AG20443 (cell line): ENCODE results near the gene PAFAH1B2.
"Not testable (repeated sequence)": the region's sequence is repeated elsewhere in the genome, so short reads cannot be mapped to it uniquely, and the experiment has no call there.

ENCODE experiments used
- DNase-seq: peaks from one replicate; pipeline ENCODE4 v3.0.0; 2012; ENCODE audit warnings: low spot score, mixed read lengths

Gene PAFAH1B2

GRCh38 chr11:117143871-117144476 is at the start of gene PAFAH1B2:
PAFAH1B2 (plus strand) TSS chr11:117144287; CDS start chr11:117152448, 8,161 bp downstream.
- DNase-seq = peak; percentile 99

DNA sequence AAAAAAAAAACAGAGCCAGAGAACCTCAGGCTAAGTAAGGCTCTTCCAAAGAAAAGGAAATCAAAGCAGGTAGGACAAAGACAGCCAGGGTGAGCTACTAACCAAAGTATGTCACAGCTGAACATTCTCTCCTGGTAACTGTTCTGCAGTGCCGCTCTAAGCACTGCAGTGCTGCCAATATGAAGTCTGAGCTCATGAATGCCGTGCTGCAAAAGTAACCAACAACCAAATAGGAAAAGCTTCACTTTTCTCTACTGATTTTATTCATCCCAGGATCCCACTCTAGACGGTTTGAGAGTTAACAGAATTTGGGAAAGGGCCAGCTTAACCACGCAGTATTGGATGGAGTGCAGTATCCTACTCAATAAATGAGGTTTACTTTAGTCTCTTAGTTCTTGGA is 49.3 kb upstream of the PAFAH1B2 start:
- DNase-seq = peak; percentile 51

DNA sequence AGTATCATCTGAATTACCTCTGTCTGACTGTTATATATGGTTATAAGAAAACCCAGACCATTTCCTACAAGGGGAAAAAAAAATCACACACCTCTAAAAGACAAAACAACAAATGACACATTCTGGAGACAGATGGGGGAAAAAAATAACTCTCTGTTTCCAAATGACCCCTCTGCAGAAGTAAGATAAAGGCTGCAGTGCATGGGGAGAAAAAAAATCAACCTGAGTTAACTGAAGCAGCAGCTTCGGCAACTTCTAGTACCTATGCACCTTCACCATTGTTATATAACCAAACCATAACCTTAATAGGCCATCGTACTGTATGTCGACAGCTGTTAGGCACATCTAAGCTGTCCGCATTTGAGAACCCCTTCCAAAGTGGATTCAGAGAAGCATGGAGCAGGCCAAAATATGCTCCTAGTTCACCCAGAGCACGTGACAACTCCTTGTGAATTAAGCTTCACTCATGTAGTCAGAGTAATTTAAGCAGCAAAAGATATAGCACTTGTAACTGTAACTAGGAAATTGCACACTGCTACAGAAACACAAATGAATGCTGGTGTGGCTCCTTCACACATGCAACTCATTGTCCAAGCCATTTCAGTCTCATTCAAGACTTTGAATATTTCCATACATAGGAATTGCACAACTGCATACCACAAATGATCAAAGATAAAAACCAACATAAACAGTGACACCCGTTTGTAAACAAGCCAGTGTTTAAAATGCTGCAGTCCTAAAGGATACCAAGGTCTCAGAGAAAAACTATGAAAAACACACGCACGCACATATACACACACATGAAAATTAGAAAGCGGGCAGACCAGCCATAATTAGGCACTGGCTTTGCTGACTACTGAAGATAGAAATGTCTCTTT is 48.6 kb upstream of the PAFAH1B2 start:
- peak; percentile 33 for DNase-seq

DNA sequence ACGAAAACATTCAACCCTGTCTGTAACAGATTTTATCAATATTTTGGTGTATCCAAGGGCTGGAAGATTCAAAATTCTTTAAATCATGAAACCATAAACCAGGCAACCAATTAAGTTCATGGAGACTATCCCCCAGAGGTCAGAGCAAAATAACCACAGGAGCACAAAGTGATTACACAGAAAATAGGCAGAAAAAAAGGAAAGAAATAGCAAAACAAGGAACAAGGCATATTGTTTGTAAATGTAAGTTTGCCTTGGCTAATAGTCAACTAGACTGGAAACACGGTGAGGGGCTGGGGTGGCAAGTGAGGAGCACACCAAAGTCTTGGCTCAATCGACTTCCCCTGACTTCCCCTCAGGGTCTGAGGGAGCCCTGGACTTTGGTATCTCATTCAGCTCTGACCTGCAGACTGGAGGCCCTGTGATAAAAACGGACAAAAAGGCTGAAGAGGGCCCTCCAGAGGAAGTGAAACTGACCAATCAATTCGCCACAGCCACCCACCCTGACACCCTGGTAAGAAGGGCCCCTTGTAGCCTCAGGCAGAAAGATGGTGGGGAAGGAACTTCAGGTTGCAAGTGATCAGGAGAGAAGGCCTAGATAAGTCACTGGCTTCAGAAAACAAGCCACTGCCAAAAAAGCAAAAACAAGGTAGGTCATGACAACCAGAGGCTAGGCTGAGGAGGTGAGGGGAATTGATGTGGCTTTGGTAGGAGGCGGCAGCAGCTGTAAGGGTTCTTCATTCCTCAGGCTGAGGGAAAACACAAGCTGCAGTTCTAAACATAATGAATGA is 47.7 kb upstream of the PAFAH1B2 start:
- DNase-seq = peak; percentile 11

GRCh38 chr11:117097014-117097388 is 47.1 kb upstream of the PAFAH1B2 start:
- DNase-seq = no peak

GRCh38 chr11:117097389-117098268 is 46.5 kb upstream of the PAFAH1B2 start:
- peak; percentile 46 for DNase-seq

- DNase-seq = peak; percentile 99
These were observed 45.5 kb upstream of the PAFAH1B2 start, which contains the start of gene SIK3 for GRCh38 chr11:117098269-117099232. SIK3 (minus strand) TSS chr11:117098428; CDS start chr11:117098415, 13 bp downstream.

- DNase-seq = no peak
These were observed 44.4 kb upstream of the PAFAH1B2 start for GRCh38 chr11:117099696-117100095.

DNA sequence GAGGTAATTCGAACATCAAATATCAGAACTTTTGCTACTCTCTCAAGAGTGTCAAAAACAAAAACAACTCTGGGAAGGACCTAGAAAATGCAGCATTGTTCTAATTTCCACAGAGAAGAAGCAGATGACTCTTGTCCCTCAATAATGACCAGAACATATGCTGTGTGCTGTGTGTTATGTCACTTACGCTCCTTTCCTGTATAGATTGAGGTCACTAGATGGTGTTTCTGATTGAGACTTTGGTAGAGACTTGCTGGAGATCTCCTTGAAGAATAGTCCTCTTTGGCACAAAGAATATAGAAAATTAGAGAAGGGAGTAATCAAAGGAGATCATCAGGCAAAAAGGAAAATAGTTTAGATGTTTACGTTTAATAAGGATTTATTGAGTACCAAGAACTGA is 43.5 kb upstream of the PAFAH1B2 start:
- no peak for DNase-seq

DNA sequence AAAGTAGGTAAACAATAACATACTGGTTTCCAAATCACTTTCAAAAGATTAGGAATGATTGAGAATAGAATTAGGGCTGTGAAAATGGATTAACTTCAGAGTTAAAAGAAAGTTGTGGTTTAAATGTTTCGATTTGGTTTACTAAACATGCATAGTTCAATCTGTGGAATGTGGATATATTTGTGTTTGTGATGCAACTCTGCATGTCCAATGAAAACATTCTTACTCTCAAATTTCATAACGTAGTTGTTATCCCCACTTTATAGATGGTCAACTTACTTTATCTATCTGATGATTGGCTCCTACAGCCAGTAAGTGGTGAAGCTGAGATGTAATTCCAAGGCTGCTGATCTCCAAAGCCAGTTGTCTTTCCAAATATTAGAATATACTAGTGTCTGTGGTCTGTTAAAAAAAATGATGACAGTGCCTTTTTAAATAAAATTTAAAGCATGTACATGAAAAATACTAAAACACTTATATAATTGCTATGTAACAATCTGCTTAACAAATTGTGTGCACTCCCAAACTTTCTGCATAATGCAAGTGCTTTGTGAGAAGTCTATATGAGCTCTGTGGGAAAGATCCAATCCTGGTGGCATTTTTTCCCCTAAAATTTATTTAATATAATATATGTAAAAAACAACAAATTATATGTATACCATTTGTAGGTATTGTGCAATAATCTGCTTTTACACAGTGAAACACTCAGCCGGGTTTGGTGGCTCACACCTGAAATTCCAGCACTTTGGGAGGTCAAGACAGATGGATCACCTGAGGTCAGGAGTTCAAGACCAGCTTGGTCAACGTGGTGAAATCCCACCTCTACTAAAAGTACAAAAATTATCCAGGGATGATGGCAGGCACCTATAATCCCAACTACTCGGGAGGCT is 36.1 kb upstream of the PAFAH1B2 start:
- DNase-seq = peak; percentile 25

- DNase-seq = no peak
These were observed 33.7 kb upstream of the PAFAH1B2 start for GRCh38 chr11:117110294-117110950.

GRCh38 chr11:117112497-117112896 is 31.6 kb upstream of the PAFAH1B2 start:
- DNase-seq = not testable (repeated sequence)

GRCh38 chr11:117112939-117113338 is 31.1 kb upstream of the PAFAH1B2 start:
- DNase-seq = not testable (repeated sequence)

DNA sequence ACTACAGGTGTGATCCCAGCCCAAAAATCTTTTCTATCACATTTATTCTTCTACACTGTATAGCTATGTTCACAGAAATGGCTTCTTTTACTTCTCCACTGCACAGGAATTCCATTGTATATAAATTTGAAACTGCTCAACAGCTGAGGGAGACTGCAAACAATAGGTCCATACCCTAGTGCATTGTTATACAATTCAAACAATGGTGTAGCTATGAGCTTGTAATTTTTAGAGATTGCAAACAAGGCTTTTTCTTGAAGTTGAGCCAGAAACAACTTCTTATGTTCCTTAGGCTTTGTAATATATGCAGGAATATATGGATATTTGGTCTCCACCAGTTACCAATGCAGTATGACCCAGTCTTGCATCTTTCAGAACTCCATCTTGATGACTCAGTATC is 26.4 kb upstream of the PAFAH1B2 start:
- DNase-seq = no peak

DNA sequence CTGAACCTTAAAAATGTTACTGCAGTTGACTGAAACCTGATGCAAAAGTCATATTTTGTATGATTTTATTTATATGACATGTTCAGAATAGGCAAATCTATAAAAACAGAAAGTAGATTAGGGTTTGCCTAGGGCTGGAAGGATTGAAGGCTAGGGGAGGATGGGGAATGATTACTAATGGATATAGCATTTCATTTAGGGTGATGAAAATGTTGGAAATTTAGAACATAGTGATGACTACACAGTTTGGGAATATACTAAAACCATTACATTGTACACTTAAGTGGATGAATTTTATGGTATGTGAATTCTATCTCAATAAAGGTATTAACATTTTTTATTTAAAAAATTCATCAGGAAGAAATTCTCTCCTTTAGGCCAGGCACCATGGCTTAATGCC is 22.9 kb upstream of the PAFAH1B2 start:
- DNase-seq = no peak

- DNase-seq = no peak
These were observed 21.5 kb upstream of the PAFAH1B2 start for GRCh38 chr11:117122556-117122955.

DNA sequence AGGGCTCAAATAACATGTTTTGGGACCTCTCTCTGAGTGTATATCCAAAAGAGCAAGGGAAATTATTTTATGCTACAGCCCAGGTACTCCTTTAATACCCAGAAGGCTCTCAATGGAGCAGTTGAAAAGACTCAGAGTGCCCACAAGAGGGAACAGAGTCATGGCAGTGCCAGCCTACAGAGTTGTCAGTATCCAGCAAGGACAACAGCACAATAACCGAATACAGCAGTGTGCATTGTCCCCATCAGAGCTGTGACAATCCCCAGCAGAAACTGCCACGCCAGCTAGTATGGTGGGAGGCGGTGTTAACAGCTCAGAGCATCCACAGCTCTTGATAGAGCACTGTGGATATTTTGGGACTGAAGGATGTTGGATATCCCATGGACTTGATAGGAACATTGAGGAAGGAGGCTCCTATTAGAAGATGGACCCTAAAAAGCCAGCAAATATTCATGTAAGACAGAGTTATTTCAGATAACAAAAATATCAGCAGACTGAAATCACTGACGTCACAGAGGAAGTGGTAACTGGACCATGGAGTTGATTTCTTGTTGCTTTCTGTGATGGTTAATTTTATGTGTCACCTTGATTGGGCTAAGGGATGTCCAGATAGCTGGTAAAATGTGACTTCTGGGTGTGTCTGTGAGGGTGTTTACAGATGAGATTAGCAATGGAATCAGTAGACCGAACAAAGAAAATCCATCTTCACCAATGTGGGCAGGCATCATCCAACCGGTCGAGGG is 17.7 kb upstream of the PAFAH1B2 start:
- no peak for DNase-seq
